NCI-H2107 treated with DMSO at 0.1 percent for 48 hours (cell line): ENCODE results near the gene EPS8.
"Not testable (repeated sequence)": the region's sequence is repeated elsewhere in the genome, so short reads cannot be mapped to it uniquely, and the experiment has no call there.

Source experiments
- DNase-seq: peaks from one replicate; lab custom pipeline; 2025; ENCODE audit not compliant: unreplicated experiment; lab: John Stamatoyannopoulos, UW

EPS8 gene

GRCh38 chr12:15662303-15662980 lies 126.7 kb downstream of the EPS8 start:
- no peak for DNase-seq

GRCh38 chr12:15651371-15651770 lies 137.8 kb downstream of the EPS8 start:
- no peak for DNase-seq

- no peak for DNase-seq
Observed at GRCh38 chr12:15650399-15651128, 138.6 kb downstream of the EPS8 start.

GRCh38 chr12:15649347-15649746 lies 139.8 kb downstream of the EPS8 start:
- DNase-seq: no peak

GRCh38 chr12:15648558-15648957 lies 140.6 kb downstream of the EPS8 start:
- no peak for DNase-seq

- DNase-seq: no peak
Observed at GRCh38 chr12:15646581-15646980, 142.6 kb downstream of the EPS8 start.

- DNase-seq: no peak
Observed at GRCh38 chr12:15644700-15645099, 144.5 kb downstream of the EPS8 start.

GRCh38 chr12:15638231-15638630 lies 151.0 kb downstream of the EPS8 start:
- DNase-seq: no peak

- DNase-seq: peak; percentile 46
Observed at GRCh38 chr12:15636060-15636890, 152.9 kb downstream of the EPS8 start.

GRCh38 chr12:15634010-15634683 lies 155.0 kb downstream of the EPS8 start:
- no peak for DNase-seq

- DNase-seq: no peak
Observed at GRCh38 chr12:15633201-15633600, 156.0 kb downstream of the EPS8 start.

- DNase-seq: no peak
Observed at GRCh38 chr12:15632708-15633107, 156.5 kb downstream of the EPS8 start.

- no peak for DNase-seq
Observed at GRCh38 chr12:15631007-15631715, 158.0 kb downstream of the EPS8 start.

GRCh38 chr12:15629761-15630160 lies 159.4 kb downstream of the EPS8 start:
- no peak for DNase-seq

GRCh38 chr12:15629108-15629507 lies 160.1 kb downstream of the EPS8 start:
- no peak for DNase-seq

- no peak for DNase-seq
Observed at GRCh38 chr12:15627995-15628945, 160.9 kb downstream of the EPS8 start.

GRCh38 chr12:15625075-15625474 lies 164.1 kb downstream of the EPS8 start:
- DNase-seq: no peak

- no peak for DNase-seq
Observed at GRCh38 chr12:15620741-15621539, 168.2 kb downstream of the EPS8 start.

GRCh38 chr12:15616495-15616894 lies 172.7 kb downstream of the EPS8 start:
- not testable (repeated sequence) for DNase-seq
